Measurements from ENCODE around the gene ARFGAP1.

The ARFGAP1 gene

DNA sequence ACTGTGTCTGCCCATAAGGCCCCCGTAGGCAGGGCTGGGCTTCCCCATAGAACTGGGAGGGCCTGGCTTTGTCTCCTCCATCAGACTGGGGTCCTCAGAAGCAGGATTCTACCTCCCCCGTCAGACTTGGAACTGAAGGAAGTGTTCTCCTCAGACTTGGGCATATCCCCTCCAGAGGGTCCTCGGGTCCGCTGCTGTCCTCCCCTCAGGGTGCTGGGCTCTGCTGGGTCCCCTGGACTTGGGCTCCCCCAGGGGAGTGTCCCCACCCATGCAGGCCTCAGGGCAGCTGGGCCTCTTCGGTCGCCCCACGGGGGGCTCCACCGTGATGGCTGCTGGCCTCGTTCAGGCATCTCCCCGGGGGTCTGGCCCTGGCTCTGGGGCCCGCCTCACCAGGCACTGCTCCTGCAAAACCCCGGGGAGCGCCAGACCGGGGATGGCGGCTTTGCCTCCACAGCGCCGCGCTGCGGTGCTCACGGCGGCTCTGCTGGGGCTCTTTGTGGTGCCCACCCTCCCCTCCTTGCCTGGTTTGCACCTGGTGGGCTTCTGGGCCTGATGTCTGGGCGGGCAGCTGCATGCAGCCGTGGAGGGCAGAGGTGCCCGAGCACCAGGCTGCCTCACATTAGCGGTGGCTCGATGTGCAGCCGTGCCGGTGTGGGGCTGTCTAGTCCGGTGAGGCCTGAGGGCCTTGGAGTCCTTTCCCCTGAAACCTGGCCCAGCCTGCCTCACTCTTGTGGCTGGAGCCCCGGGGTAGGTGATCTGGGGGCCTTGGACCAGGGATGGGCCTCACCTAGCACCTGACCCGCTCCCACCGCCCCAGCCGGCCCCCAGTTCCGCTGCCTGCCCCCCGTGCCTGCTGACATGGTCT lies 34.3 kb downstream of the ARFGAP1 start:
- DNase-seq (ENCODE audit: low read depth in 4 of 4, low spot score in 1 of 4), result no peak

DNA sequence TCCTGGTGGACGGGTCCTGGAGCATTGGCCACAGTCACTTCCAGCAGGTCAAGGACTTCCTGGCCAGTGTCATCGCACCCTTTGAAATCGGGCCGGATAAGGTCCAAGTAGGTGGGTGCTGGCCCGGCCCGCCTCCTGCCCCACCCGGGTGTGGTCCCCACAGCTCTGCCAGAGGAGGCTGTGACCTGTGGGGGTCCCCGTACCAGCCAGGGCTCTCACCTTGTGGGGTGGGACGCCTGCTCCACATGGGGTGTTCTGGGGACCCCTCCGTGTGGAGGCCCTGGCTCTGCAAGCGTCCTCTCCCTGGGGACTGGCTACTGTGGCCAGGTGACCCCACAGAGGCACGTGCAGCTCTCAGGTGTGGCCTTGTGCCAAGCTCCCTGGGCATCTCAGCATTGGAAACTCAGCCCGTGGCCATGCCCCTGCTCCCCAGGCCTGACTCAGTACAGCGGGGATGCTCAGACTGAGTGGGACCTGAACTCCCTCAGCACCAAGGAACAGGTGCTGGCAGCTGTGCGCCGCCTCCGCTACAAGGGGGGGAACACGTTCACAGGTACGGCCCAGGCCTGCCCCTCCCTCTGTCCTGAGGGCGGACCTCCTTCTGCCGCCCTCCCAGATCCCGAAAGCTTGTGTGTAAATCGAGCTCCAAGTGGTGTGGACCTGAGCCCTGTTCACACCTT lies 35.1 kb downstream of the ARFGAP1 start:
- DNase-seq (ENCODE audit: low read depth in 4 of 4, low spot score in 1 of 4), result no peak

DNA sequence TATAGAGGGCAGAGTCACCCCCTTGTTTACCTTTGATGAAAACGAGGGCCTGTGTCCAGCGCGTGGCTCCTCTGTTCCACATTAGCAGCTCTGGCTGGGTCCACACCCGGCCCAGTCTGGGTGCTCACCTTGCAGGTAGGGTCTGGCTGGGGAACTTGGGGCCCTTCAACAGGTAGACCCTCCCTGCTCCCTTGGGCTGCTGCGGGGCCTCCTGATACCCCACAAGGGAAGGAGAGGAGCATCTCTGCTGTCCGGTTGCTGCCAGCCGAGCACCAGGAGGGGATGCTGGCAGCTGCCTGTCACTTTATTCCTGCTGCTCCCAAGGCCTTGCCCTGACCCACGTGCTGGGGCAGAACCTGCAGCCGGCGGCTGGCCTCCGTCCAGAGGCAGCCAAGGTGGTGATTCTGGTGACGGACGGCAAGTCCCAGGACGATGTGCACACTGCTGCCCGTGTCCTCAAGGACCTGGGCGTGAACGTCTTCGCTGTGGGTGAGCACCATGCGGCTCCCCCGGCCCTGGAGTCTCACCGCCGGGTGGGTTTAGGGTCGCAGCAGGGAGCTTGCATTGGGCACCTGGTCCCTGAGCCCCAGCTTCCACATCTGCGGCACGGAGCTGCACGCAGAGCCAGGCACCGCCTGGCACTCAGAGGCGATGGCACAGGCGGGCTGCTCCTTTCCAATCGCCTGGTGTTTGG lies 35.8 kb downstream of the ARFGAP1 start:
- no peak for DNase-seq (ENCODE audit: low read depth in 4 of 4, low spot score in 1 of 4)

DNA sequence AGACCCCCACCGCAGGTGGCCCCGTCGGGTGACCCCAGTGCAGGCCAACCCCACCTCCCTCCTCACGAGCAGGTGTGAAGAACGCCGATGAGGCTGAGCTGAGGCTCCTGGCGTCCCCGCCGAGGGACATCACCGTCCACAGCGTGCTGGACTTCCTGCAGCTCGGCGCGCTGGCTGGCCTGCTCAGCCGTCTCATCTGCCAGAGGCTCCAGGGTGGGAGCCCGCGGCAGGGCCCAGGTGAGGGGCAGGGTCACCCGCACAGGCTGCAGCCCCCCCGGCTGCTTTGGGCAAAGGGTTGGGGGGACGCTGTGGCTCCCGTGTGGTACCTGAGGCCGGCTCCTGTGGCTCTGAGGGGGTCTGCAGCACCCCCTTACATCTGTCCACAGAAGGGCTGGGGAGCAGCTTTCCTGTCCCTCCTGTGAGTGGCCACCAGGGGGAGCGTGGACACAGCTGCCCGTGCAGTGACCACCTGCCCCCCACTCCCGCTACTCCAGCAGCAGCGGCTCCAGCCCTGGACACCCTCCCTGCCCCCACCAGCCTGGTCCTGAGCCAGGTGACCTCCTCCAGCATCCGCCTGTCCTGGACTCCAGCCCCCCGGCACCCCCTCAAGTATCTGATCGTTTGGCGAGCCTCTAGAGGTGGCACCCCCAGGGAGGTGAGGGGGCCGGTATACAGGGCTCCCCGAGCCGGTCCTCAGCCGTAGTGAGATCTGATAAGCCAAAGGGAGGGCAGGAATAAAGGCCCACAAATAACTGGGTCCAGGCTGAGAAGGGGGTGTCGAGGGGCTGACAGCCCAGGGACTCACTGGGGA lies 36.9 kb downstream of the ARFGAP1 start:
- no peak for DNase-seq (ENCODE audit: low read depth in 4 of 4, low spot score in 1 of 4)

DNA sequence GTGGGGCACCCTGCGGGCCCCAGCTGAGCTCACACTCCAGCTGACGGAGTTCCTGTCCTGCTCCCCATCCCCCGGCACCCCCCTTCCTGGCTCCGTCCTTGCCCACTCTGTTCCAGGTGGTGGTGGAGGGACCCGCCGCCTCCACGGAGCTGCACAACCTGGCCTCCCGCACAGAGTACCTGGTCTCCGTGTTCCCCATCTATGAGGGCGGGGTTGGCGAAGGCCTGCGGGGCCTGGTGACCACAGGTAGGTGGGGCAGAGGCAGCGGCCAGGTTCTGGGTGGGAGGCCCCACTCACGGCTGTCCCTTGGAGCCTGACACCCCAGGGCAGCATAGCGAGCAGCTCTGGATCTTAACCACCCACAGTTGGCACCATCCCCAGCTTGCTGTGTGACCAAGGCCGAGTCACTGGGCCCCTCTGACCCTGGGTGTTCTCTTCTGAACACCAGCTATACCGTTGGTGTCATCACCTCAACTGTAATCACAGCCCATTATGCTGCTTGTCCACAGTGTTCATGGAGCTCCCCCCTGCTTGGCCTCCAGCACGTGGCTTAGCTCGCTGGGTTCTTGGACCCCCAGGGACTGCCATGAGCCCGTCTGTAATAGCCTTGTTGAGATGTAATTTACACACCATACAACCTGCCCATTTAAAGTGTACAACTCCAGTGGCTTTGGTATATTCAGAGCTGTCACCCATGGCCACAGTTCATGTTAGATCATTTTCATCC lies 37.8 kb downstream of the ARFGAP1 start:
- no peak for DNase-seq (ENCODE audit: low read depth in 4 of 4, low spot score in 1 of 4)

DNA sequence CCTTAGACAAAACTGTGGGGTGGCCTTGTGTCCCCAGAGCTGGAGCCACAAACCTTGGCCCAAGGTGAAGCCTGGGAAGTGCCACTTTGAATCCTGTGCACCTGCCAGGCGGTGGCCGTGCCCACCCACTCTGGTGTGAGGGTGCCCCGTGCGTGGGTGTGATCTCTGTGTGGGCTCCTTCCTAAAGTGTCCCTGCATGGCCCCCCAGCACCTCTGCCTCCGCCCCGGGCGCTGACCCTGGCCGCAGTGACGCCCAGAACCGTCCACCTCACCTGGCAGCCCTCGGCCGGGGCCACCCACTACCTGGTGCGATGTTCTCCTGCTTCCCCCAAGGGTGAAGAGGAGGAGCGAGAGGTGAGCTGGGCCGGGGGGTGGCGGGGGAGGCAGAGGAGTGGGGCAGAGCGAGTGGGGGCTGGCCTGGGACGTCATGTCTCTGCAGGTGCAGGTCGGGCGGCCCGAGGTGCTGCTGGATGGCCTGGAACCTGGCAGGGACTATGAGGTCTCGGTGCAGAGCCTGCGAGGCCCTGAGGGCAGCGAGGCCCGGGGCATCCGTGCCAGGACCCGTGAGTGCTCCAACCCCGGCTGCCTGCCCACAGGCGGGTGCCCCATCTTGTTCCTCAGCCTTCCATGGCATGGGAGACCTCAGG lies 38.7 kb downstream of the ARFGAP1 start:
- DNase-seq (ENCODE audit: low read depth in 4 of 4, low spot score in 1 of 4), result no peak

DNA sequence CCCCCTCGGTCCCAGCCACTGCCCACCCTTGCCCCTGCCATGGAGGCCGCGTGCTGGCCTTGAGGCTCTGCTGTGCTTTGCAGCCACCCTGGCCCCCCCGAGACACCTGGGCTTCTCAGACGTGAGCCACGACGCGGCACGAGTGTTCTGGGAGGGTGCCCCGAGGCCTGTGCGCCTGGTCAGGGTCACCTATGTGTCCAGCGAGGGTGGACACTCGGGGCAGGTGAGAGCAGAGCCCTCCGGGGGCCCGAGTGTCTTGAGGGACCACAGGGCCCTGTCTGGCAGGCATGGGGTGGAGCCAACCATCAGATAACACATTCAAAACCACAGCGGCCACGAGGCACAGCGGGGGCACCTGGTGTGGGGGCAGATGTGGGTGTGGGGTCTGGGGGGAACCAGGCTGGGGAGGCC lies 39.2 kb downstream of the ARFGAP1 start:
- no peak for DNase-seq (ENCODE audit: low read depth in 4 of 4, low spot score in 1 of 4)

DNA sequence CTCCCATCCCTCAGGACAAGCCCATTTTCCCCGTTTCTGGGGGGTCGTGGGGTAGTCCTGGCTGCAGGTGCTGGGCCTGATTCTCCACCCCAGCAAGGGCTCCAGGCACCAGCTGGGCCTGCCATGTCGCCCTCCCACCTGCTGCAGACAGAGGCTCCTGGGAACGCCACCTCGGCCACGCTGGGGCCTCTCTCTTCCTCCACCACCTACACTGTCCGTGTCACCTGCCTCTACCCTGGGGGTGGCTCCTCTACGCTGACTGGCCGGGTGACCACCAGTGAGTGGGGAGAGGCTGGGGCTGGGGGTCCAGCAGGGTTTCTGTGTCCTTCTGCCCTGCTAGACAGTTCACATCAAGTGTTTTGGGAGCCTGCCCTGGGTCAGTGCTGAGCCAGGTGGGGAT lies 39.7 kb downstream of the ARFGAP1 start:
- DNase-seq (ENCODE audit: low read depth in 4 of 4, low spot score in 1 of 4), result no peak

DNA sequence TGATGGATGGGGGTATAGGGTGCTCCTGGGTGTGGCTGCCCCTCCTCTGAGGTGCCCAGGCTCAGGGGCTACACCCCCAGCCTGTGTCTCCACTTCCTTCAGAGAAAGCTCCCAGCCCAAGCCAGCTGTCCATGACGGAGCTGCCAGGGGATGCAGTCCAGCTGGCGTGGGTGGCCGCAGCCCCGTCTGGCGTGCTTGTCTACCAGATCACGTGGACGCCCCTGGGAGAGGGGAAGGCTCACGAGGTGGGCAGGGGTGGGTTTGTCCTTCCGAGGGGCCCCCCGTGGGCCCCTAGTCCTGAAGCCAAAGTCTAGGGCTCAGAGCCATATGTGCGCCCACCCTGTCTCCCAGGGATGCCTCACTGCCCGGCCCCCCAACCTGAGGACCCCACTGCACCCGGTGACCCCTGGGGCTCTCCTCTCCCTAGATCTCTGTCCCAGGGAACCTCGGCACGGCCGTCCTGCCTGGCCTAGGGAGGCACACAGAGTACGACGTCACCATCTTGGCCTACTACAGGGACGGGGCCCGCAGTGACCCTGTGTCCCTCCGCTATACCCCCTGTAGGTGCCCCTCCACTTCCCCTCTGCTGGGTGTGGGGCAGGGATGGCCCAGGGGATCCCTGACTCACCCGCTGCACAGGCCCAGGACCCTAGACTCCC lies 40.2 kb downstream of the ARFGAP1 start:
- DNase-seq (ENCODE audit: low read depth in 4 of 4, low spot score in 1 of 4), result no peak

DNA sequence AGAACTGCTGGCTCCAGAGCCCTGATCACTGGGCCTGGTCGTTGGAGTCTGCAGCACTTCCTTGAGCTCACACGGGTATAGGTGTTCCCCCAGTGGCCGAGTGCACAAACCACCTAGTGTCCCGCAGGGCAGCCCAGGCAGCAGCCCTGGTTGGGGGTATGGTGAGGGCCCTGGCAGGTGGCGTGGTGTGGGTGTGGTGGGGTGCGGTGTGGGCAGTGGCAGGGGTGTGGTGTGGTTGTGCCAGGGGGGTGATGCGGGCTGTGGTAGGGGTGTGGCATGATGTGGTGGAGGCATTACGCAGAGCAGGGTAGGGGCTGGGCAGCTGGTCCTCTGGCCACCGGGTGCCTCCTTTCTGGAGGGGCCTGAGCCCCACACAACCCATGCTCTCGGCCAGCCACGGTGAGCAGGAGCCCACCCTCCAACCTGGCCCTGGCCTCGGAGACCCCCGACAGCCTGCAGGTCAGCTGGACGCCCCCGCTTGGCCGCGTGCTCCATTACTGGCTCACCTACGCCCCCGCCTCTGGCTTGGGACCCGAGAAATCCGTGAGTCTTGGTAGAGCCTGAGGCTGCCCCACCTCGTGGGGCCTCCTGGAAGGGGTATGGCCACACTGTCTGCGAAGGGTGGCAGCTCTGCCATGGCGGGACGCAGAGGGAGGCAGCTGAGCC lies 40.9 kb downstream of the ARFGAP1 start:
- no peak for DNase-seq (ENCODE audit: low read depth in 4 of 4, low spot score in 1 of 4)

DNA sequence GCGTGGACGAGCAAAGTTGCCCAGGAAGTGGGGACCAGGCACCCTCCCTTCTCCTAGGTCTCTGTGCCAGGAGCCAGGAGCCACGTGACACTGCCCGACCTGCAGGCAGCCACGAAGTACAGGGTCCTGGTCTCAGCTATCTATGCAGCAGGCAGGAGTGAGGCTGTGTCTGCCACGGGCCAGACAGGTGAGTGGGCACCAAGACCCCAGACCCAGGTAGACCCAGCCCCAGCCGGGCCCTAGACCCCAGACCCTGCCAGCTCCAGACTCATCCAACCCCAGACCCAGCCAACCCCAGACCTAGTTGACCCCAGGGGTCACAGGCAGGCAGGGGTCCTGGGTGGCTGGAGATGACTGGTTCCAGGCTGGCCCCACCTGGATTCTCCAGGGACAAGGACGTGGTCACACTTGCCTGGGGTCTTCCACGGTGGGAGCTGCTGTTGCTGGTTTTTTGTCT lies 41.4 kb downstream of the ARFGAP1 start:
- no peak for DNase-seq (ENCODE audit: low read depth in 4 of 4, low spot score in 1 of 4)

DNA sequence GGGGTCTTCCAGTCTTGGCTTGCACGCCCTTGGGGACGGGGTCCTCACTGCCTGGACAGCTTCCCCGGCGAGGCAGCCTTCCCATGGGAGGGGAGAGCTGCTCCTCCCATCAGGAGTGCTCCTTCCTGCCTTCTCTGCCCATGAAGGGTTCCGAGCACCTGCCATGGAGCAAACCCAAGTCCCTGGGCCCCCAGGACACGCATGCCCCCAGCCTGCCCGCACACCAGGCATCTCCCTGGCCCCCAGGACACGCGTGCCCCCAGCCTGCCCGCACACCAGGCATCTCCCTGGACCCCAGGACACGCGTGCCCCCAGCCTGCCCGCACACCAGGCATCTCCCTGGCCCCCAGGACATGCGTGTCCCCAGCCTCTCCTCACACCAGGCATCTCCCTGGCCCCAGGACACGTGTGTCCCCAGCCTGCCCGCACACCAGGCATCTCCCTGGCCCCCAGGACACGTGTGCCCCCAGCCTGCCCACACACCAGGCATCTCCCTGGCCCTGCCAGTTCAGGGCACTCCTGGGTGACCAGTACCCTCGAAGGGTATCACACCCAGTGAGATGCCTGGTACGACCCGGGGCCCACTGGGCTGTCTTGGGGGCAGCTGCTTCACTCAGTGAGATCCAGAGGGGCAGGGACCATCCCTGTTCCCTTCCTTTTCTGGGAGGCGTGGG lies 42.1 kb downstream of the ARFGAP1 start:
- DNase-seq (ENCODE audit: low read depth in 4 of 4, low spot score in 1 of 4), result no peak

DNA sequence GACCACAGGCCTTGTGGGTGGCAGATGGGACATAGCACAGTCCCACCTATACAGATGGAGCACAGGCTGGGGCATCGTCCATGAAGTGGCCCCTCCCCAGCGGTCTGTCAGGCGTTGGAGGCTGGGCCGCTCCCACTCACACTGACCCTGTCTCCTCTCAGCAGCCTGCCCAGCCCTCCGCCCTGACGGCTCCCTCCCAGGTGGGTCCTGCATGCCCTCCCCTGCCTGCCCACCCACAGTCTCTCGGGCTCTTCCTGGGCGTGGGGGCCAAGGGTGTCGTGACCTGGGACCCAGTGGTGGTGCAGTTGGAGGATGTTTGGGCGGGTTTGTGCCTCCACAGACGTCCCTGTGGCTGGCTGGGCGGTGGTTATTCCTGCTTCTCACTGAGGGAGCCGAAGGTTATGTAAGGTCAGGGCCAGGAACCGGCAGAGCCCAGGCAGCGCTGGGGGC lies 42.7 kb downstream of the ARFGAP1 start:
- DNase-seq (ENCODE audit: low read depth in 4 of 4, low spot score in 1 of 4), result no peak

DNA sequence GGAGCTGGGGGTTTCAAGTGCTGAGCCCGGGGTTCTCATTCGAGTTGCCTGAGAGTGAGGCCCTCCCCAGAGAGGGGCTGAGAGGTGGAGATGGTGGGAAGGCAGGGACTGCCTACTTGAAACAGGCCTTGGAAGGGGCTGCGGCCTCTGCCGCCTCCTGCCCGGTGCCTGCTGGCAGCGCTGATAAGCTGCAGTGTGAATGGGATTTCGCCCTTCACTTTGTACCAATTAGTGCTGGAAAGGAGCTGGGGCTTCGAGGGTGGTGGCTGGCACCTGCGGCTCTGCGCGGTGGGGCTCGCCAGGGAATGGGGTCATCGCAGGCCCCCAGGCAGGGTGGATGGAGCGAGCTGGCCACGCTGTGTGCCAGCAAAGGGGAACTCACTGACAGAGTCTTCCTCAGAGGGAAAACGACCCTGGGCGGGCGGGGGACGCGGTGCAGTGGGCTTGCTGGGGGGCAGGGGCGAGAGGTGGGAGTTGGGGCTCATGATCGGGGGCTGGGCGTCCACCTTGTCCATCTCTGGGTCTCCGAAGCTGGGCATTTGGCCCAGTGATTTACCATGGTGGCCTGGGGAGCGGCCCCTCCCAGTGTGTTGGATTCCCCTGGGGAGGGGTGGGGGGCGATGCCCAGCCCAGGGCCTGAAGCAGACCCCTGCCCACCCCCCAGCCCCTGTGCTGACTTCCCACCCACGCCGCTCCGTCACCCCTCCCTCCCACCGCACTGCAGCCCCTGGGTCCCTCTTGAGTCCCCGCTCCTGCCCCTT lies 43.3 kb downstream of the ARFGAP1 start:
- DNase-seq (ENCODE audit: low read depth in 4 of 4, low spot score in 1 of 4), result no peak

DNA sequence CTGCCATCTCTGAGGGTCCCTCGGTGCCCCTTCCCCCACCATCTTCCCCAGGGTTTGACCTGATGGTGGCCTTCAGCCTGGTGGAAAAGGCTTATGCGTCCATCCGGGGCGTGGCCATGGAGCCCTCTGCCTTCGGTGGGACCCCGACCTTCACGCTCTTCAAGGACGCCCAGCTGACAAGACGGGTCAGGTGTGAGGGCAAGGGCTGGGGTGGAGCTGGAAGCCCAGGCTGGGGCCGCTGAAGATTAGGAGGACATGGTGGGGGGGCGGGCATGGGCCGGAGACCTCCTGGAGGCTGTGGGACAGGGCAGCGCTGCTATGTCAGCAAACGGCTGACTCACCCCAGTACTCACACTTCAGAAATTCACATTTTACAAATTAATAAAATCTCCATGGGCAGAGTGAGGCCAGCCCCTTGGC lies 43.9 kb downstream of the ARFGAP1 start:
- DNase-seq (ENCODE audit: low read depth in 4 of 4, low spot score in 1 of 4), result no peak

DNA sequence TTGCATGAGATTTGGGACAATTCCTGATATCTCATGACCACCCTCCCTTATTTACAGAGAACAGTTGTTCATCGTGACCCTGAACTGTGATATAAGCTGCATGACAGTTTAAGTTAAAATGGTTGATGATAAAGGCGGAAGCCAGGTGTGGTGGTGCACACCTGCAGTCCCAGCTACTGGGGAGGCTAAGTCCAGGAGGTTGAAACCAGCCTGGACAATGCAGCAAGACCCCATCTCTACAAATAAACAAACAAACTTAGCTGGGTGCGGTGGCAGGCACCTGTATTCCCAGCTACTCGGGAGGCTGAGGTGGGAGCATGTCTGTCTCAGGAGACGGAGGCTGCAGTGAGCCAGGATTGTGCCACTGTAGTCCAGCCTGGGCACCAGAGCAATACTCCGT lies 44.4 kb downstream of the ARFGAP1 start:
- no peak for DNase-seq (ENCODE audit: low read depth in 4 of 4, low spot score in 1 of 4)

DNA sequence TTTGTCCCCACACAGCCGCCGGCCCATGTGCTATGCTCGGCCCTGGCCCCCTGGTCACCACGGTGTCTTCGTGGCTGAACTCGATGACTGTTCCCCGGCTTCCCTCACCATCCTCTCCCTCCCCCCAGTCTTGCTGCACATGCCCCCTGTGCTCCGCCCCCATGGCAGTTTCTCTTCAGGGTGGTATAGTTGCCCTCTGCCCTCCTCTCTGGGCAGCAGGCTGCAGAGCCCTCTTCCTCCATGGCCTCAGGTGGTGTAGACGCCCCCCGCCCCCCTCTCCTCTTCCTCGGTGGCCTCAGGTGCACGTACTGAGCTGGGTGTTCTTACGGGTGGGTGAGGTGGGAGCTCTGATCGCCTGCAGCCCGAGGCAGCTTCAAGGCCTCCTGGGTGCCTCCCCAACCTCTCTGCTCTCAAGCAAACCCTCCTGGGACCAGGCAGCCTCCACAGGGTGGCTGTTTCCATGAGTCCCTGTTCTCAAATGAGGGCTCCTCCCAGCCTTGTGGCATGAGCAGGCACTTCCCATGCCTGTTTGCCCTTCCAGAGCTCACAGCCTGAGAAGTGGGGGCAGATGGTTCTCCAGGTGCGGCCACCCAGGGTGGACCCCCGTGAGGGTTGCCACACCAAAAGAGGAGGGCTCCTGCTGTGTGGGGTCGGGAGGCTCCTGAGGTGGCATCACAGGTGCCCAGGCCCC lies 45.1 kb downstream of the ARFGAP1 start:
- DNase-seq (ENCODE audit: low read depth in 4 of 4, low spot score in 1 of 4), result no peak

Measured in stimulated activated CD4-positive, alpha-beta T cell treated with anti-CD3 and anti-CD28 coated beads, Interleukin-1b, Interleukin-23, amount 100 ng/mL, for 24 hours (primary cell).